GM10266 (cell line): Measurements from ENCODE around the gene SORBS2.

Experiments
- DNase-seq: peaks from one replicate; pipeline ENCODE4 v3.0.0; 2012; ENCODE audit errors: extremely low spot score
- TF ChIP-seq, protein P1 (sequence below): IDR thresholded peaks from 2 replicates; pipeline ENCODE4 v1.5.1; 2012; ENCODE audit warnings: mild to moderate bottlenecking, low read depth; ENCODE audit not compliant: control insufficient read depth, insufficient read depth; ENCODE audit errors: missing control alignments

Gene SORBS2

DNA sequence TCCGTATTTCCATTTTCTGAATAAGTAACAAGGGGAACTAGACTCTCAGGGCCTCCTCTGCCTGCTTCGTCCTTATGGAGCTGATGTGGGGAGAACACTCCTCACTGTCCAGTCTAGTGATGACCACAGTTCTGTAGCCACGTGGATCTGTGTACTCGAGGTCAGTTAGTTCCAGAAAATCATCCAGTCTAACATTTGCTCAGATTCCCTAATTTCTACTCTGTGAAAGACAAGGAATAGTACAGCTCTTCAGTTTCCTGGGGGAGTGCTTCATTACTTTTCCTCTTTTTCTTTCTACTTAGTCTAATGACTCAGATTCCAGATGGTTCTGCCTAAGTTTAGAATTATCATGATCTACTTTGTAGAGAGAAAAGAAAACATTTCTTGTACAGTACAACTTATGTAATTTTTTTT is 82.6 kb downstream of the SORBS2 start:
- TF ChIP-seq, protein P1, sequence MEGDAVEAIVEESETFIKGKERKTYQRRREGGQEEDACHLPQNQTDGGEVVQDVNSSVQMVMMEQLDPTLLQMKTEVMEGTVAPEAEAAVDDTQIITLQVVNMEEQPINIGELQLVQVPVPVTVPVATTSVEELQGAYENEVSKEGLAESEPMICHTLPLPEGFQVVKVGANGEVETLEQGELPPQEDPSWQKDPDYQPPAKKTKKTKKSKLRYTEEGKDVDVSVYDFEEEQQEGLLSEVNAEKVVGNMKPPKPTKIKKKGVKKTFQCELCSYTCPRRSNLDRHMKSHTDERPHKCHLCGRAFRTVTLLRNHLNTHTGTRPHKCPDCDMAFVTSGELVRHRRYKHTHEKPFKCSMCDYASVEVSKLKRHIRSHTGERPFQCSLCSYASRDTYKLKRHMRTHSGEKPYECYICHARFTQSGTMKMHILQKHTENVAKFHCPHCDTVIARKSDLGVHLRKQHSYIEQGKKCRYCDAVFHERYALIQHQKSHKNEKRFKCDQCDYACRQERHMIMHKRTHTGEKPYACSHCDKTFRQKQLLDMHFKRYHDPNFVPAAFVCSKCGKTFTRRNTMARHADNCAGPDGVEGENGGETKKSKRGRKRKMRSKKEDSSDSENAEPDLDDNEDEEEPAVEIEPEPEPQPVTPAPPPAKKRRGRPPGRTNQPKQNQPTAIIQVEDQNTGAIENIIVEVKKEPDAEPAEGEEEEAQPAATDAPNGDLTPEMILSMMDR = no peak
- no peak for DNase-seq

DNA sequence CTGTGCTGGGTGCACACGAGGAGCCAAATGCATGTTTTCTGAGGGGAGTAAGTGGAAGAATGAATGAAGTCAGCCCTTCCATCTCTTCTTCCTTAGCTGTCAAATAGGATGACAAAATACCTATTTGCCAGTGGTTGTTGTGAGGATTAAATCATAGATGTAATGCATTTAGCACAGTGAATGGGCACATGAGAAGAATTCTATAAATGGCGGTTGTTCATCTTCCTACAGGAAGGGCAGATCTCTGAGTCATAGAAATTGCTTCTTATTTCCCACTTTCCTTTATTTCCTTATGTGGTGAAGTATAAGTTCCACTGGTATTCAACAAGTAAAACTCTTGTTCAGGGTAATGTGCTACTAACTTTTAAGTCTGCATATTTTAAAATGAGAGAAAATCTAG is 83.1 kb downstream of the SORBS2 start:
- no peak for DNase-seq

DNA sequence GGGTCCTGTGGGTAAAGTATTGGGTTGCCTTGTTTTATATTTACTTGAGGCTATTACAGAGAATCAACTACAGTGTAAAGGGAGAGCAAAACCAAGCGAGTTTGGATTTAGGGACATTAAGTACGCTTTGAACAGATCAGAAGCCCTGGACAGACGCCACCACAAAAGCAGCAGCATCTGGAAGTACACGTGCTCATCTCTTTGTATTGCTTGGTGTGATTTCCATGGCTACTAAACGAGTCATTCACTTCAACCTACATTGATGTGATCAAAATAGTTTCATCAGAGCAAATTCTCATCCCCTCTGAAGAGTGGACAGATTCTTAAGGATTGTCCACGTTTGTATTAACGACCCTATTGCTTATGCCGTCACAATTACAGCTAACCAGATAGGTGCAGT is 85.1 kb downstream of the SORBS2 start:
- DNase-seq = no peak
- TF ChIP-seq, protein P1 = no peak

More for the DNA sequence above, 83.1 kb downstream of the SORBS2 start:
- TF ChIP-seq, protein P1 = no peak

DNA sequence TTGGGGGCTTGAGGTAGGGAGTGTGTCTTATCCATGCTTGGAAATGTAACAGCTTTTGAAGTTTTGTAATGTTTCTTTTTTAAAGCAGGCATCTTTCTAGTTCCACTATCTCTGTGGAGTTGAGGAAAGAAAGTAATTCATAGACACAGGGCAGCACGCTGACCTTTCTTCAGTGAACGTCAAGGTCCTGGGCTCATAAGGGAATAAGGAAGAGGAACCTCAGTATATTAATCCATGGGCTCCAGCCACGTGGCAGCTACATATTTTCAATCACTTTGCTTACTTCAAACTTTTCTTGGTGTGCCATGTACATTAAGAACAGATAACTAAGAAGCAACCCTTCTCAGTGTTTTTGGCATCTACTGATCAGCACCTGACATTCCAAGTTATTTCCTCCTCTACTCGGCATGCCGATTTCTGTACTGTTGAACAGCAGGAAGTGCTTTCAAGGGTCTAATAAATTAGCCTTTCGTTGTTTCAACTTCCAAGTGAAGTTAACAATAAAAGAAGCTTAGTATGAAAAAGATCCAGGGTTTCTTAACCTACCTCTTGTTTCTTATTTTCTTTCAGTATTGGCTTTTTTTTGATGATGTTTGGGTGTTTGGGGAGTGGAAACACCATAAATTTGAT is 88.2 kb downstream of the SORBS2 start:
- no peak for DNase-seq
- TF ChIP-seq, protein P1 = no peak

DNA sequence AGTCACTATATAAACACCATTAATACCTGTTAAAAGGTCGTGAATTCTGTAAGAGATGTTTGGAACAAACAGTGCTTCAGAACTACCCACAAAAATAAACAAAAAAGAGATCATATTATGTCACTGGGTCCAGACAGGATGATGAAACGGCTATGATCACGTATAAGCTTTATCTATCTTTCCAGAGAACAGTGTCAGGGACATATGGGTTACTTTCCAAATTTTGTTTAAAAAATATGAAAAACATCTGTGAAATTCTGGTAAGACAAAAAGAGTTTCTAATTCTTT is 90.0 kb downstream of the SORBS2 start:
- TF ChIP-seq, protein P1 = no peak
- no peak for DNase-seq

DNA sequence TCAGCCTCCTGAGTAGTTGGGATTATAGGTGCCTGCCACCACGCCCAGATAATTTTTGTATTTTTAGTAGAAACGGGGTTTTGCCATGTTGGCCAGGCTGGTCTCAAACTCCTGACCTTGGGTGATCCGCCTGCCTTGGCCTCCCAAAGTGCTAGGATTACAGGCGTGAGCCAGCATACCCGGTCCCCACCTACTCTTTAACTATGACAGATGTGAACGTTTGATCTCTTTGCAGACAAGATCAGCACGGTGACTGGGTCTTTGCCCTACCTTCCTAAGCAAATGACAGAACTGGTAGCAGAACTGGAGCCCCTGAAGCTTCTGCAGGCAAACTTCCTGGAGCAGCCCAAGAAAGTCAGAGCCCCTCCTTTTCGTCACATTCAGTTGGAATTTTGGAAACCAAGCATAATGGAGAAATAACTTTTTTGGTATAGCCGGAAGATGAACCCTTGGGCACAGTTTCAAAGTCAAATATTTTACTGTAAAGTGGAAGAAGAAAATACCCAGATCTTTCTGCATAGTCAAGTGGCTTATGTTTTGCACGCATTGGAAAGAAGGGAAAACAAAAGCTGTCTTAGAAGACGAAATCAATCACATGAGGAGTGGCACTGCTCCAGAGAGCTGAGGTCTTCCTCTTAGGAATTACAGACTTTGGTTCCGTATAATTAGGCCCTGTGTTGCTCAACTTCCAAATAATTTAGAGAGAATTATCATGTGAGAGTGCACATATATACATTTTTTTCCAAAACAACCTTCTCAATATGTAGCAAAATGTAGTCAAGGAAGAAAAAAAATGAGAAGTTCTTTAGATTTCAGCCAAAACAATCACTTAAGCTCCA is 90.6 kb downstream of the SORBS2 start:
- TF ChIP-seq, protein P1 = no peak
- DNase-seq = no peak

DNA sequence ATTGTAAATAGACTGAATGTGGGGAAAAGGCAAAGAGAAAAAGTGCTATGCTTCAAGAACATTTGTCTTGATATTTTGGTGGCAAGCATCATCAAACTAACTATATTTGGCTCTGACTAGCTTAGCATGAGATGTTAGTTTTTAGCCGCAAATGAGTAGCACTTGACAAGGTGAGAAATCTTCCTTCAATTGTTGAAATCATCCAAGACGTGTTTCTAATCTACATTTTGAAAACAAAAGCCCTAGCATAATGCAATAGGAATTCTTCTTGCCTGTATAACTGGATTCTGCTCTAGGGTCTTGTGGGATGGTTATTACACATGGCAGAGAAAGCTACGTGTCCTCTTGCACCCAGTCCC is 92.5 kb downstream of the SORBS2 start:
- DNase-seq = no peak
- TF ChIP-seq, protein P1 = no peak
